ENCODE data around the gene LRRC25. TPM values are rescaled to one million over a fixed set of nuclear protein-coding genes. Genes with fewer than 3 reads are reported as not detected.

Gene LRRC25
- total and polyA plus RNA-seq, 7 donors, result 0.65 to 5.2 (median 2.3) TPM

DNA sequence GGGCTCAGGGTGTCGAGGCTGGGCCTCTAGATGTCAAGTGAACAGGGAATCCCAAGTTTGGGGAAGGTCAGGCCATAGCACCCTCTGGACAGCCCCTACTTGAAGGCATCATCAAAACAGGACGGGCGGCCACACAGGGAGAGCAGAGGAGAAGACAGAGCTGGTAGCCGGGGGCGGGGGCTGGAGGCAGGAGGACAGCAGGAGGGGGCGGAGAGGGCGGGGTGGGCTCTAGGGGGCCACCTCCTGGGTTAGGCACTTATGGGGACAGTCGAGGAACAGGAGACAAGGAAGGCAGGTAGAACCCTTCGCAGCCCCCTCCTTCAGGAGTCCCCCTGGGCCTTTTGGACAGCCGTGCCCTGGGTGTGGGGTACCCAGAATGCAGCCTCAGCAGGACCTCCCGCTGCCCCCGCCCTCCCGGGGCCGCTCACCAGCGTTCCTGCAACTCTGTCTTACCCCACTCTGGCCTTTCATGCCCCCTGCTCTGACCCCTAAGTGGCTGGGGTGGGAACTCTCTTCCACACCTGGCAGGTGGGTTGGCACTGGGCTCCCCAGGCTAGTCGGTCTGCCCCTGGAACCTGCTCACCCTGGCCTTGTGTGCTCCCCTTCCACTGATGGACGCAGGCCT is 27.6 kb upstream of the LRRC25 start:
- Histone ChIP-seq H3K9me3 (no peaks in the 10 kb centered on the region), H3K4me3 (no peak overlapping the region), H3K4me1 (peaks cover 60% of the 10 kb centered on the region), H3K36me3 (ENCODE audit: insufficient read depth in 1 of 2, low read depth in 1 of 2) (peaks cover 0 to 4% of the 10 kb centered on the region in 2 donors), H3K27ac (no peak overlapping the region), H3K27me3 (ENCODE audit: insufficient read depth in 3 of 3, low read length in 2 of 3) (no peaks in the 10 kb centered on the region)
- ATAC-seq (peak in 1 of 4 donors; percentile 1), DNase-seq (no peak)
- TF ChIP-seq, protein P1, sequence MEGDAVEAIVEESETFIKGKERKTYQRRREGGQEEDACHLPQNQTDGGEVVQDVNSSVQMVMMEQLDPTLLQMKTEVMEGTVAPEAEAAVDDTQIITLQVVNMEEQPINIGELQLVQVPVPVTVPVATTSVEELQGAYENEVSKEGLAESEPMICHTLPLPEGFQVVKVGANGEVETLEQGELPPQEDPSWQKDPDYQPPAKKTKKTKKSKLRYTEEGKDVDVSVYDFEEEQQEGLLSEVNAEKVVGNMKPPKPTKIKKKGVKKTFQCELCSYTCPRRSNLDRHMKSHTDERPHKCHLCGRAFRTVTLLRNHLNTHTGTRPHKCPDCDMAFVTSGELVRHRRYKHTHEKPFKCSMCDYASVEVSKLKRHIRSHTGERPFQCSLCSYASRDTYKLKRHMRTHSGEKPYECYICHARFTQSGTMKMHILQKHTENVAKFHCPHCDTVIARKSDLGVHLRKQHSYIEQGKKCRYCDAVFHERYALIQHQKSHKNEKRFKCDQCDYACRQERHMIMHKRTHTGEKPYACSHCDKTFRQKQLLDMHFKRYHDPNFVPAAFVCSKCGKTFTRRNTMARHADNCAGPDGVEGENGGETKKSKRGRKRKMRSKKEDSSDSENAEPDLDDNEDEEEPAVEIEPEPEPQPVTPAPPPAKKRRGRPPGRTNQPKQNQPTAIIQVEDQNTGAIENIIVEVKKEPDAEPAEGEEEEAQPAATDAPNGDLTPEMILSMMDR (IDR thresholded peaks at IDR 0.05), result no peak
- intact Hi-C loops (cut with DNase I), result no loop called here
- 86 to 88% (median 87%) methylated on average over 9 to 17 of the region's 17 CpGs for WGBS, 3 donors

DNA sequence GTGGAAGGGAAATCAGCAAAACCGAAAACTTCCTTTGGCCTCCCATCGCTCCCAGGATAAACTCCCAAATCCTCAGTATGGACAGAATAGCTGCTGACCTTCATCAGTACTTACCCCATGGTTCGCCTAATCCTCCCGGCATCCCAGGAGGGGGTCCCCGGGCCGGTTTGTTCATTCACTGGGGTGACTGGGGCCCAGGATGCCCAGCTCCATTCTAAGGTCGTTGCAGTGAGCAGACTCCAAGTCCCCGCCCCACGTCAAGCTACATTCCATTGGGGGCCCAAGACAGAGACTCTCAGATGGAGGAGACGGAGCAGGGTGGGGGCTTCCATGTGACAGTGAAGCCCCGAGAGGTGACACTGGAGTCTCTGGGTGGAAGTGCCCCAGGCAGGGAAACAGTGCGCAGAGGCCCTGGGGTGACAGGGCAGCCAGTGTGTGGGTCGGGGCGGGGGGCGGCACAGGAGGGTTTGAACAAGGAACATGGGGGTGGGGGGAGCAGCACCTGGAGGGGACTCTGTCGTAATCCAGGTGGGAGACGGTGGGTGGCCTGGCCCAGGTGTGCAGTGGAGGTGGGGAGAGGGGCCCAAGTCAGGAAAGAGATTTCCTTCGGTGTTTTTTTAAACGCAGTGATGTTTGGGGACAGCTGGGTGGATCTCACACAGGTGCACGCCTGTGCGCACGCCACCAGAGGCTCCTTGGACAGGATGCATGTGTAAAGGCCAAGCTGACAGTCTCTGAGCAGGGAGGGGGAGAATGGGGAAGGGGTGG is 26.9 kb upstream of the LRRC25 start:
- TF ChIP-seq, protein P1 (IDR thresholded peaks at IDR 0.05), result no peak
- intact Hi-C loops (cut with DNase I), result no loop called here
- Histone ChIP-seq H3K4me3 (no peak overlapping the region), H3K36me3 (ENCODE audit: insufficient read depth in 1 of 2, low read depth in 1 of 2) (peaks cover 0 to 4% of the 10 kb centered on the region in 2 donors), H3K9me3 (no peaks in the 10 kb centered on the region), H3K27ac (no peak overlapping the region), H3K27me3 (ENCODE audit: insufficient read depth in 3 of 3, low read length in 2 of 3) (no peaks in the 10 kb centered on the region), H3K4me1 (peaks cover 59% of the 10 kb centered on the region)
- DNase-seq, result no peak
- no peak for ATAC-seq
- 74 to 81% (median 80%) methylated on average over 20 to 22 of the region's 22 CpGs for WGBS, 3 donors

- Histone ChIP-seq H3K9me3 (no peaks in the 10 kb centered on the region), H3K4me3 (no peak overlapping the region), H3K27ac (no peak overlapping the region), H3K4me1 (peaks cover 57% of the 10 kb centered on the region), H3K36me3 (ENCODE audit: insufficient read depth in 1 of 2, low read depth in 1 of 2) (peaks cover 0 to 4% of the 10 kb centered on the region in 2 donors), H3K27me3 (ENCODE audit: insufficient read depth in 3 of 3, low read length in 2 of 3) (no peaks in the 10 kb centered on the region)
- WGBS, 3 donors, result 61 to 78% (median 70%) methylated on average over 21 of the region's 21 CpGs
- DNase-seq (no peak), ATAC-seq (no peak)
- intact Hi-C loops (cut with DNase I), result no loop called here
- TF ChIP-seq, protein P1 (IDR thresholded peaks at IDR 0.05), result no peak
Measured at GRCh38 chr19:18423258-18424020, 26.0 kb upstream of the LRRC25 start.

DNA sequence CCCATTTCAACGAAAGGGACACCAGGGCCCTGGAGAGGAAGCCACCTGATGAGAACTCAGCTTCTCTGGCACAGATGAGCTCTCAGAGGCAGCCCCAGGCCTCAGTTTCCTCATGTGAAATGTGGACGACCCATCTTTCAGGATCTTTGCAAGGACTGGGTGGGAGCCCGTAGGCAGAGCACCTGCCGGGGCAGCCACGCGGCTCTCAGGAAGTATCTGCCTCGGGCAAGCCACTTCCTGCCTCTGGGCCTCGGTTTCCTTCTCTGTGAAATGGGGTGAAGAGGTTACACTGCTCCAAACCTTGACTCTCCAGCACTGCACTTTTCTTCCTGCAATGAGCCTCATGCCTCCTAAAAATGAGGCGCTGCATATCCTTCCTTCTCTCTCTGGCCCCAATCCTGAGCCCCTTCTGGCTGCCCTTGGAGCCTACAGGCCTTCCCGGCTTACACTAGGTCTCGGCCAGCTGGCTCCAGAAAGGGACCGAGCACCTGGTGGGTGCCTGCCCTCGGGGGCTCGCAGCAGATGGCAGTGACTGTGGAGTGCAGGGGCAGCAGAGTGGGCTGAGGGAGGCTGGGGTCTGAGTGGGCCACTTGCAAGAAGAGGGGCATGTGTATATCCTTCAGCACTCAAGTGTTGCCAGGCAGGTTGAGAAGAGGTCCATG is 25.2 kb upstream of the LRRC25 start:
- H3K27me3 ChIP-seq (ENCODE audit: insufficient read depth in 3 of 3, low read length in 2 of 3), result no peaks in the 10 kb centered on the region
- DNase-seq (no peak), ATAC-seq (no peak)
- H3K4me1 ChIP-seq, result peaks cover 60% of the 10 kb centered on the region
- H3K9me3 ChIP-seq, result no peaks in the 10 kb centered on the region
- intact Hi-C loops (cut with DNase I), result no loop called here
- H3K36me3 ChIP-seq (ENCODE audit: insufficient read depth in 1 of 2, low read depth in 1 of 2), result no peaks in the 10 kb centered on the region
- TF ChIP-seq, protein P1 (IDR thresholded peaks at IDR 0.05), result no peak
- H3K4me3 ChIP-seq, result no peak overlapping the region
- WGBS, 3 donors, result 62 to 76% (median 70%) methylated on average over 14 of the region's 14 CpGs
- no peak overlapping the region for H3K27ac ChIP-seq

All from psoas muscle (tissue), 8 donors.